Measurements from ENCODE around the gene FAM120B.

DNA sequence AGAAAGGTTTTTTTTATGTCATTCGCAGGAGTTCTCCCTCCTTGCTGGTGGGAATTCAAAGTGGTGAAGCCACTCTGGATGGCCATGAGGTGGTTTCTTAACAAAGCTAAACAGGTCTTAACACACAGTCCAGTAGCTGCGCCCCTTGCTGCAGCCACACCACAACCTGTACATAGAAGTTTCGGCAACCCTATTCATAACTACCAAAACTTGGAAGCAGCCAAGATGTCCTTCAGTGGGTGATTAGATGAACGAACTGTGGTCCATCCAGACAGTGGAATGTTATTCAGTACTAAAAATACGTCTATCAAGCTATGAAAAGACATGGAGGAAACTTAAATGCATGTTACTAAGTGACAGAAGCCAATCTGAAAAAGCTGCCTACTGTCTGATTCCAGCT is 78.9 kb downstream of the FAM120B start:
- TF ChIP-seq POLR2A (IDR thresholded peaks at IDR 0.05; ENCODE audit: low read depth, low read length) (no peak), POLR2AphosphoS5 (IDR thresholded peaks at IDR 0.05; ENCODE audit: low read depth, low read length) (no peak), TAF1 (IDR thresholded peaks at IDR 0.05; ENCODE audit: borderline replicate concordance, low read depth, low read length) (no peak)

Data from GM12892 (cell line).